ENCODE data around the gene AACS. TPM values are rescaled to one million over a fixed set of nuclear protein-coding genes. Genes with fewer than 3 reads are reported as not detected.

The AACS gene
- polyA plus RNA-seq, 3 donors from 2014 or later: 11.9 to 22.7 (median 14.0) TPM

Other genes with a start within 250 kb of the AACS start
- gene SCARB1, start 201.6 kb upstream of the AACS start, polyA plus RNA-seq: 10 to 100 TPM in 1 of 3 donors, 1 to 10 TPM in 2; 1.3 to 10.5 (median 2.4) TPM
- gene UBC, start 150.8 kb upstream of the AACS start, polyA plus RNA-seq: 1,000 to 10,000 TPM in 2 of 3 donors, 100 to 1,000 TPM in 1; 977 to 1,715 (median 1,389) TPM
- gene DHX37, start 76.3 kb upstream of the AACS start, polyA plus RNA-seq: 1 to 10 TPM in 2 of 3 donors, under 1 TPM in 1; 0.34 to 4.0 (median 2.4) TPM
- gene BRI3BP, start 71.8 kb upstream of the AACS start, polyA plus RNA-seq: 1 to 10 TPM; 1.0 to 3.5 (median 3.1) TPM
- not detected for gene TMEM132B, start 121.0 kb downstream of the AACS start, polyA plus RNA-seq

All from immature natural killer cell (primary cell).